ENCODE results near the gene ARID1B. TPM values are rescaled to one million over a fixed set of nuclear protein-coding genes. Genes with fewer than 3 reads are reported as not detected.

Gene ARID1B
- total and polyA plus RNA-seq, 9 donors = 44.2 to 72.5 (median 63.5) TPM

GRCh38 chr6:156839591-156840001, 62.4 kb downstream of the ARID1B start:
- Histone ChIP-seq H3K27ac (ENCODE audit: low read length) (no peak overlapping the region), H3K4me1 (ENCODE audit: control insufficient read depth, insufficient read depth, low read length) (peaks cover 10% of the 10 kb centered on the region)
- WGBS (ENCODE audit: insufficient coverage) = 54% methylated on average over 3 of the region's 9 CpGs

DNA sequence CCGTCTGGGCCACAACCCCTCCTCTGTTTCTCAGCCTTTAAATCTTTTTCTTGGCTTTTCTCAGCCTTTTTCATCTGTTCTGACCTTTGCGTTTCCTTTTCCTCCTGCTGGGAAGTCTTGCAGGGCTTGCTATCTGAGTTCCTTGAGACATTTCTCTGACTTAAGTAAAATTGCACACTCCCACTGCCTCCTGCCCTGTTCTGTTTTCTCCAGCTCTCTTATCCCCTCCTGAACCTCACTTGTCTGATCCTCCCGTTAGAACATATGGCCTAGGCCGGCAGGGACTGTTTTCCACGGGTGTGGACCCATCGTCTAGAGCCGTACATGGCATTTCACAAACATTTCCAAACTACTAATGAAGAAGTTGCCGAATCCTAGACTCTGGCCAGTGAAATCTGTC, 63.0 kb downstream of the ARID1B start:
- no peak overlapping the region for H3K4me3 ChIP-seq (ENCODE audit: low read length)
- no peak for DNase-seq
- no peaks in the 10 kb centered on the region for H3K27me3 ChIP-seq (ENCODE audit: control insufficient read depth, insufficient read depth, low read length)
- 37% methylated on average over 7 of the region's 8 CpGs for WGBS (ENCODE audit: insufficient coverage)
- H3K36me3 ChIP-seq (ENCODE audit: control insufficient read depth, insufficient read depth, low read length) = no peaks in the 10 kb centered on the region
- no peaks in the 10 kb centered on the region for H3K9me3 ChIP-seq (replicated peaks; ENCODE audit: control insufficient read depth, low read depth, low read length)
- H3K27ac ChIP-seq (ENCODE audit: low read length) = no peak overlapping the region
- H3K4me1 ChIP-seq (ENCODE audit: control insufficient read depth, insufficient read depth, low read length) = peaks cover 13% of the 10 kb centered on the region

More at GRCh38 chr6:156839591-156840001, 62.4 kb downstream of the ARID1B start:
- no peaks in the 10 kb centered on the region for H3K27me3 ChIP-seq (ENCODE audit: control insufficient read depth, insufficient read depth, low read length)
- H3K36me3 ChIP-seq (ENCODE audit: control insufficient read depth, insufficient read depth, low read length) = no peaks in the 10 kb centered on the region
- H3K9me3 ChIP-seq (replicated peaks; ENCODE audit: control insufficient read depth, low read depth, low read length) = no peaks in the 10 kb centered on the region
- DNase-seq = peak; percentile 28
- no peak overlapping the region for H3K4me3 ChIP-seq (ENCODE audit: low read length)

DNA sequence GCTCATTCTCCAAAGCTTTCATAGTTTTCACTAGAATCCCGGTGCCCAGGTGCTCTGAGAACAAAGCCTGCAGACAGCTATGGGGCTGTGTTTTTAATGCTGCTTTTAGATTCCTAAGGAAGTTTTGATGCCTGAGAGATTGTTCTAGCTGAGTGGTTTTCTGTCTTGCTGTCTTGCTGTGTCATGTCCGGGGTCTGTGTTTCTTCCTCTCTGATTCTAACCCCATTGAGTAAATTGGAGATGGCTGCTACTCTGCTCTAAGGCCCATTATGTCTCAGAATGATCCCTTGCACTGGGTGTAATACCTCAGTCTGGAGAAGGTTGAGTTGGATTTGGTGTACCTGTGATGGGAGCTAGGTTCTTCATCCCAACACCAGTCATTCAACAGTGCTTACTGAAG, 63.4 kb downstream of the ARID1B start:
- DNase-seq = no peak
- WGBS (ENCODE audit: insufficient coverage) = no CpG with 5 or more reads among the region's 2 CpGs
- Histone ChIP-seq H3K27me3 (ENCODE audit: control insufficient read depth, insufficient read depth, low read length) (no peaks in the 10 kb centered on the region), H3K4me1 (ENCODE audit: control insufficient read depth, insufficient read depth, low read length) (peaks cover 17% of the 10 kb centered on the region), H3K9me3 (replicated peaks; ENCODE audit: control insufficient read depth, low read depth, low read length) (no peaks in the 10 kb centered on the region), H3K27ac (ENCODE audit: low read length) (no peak overlapping the region), H3K36me3 (ENCODE audit: control insufficient read depth, insufficient read depth, low read length) (no peaks in the 10 kb centered on the region), H3K4me3 (ENCODE audit: low read length) (no peak overlapping the region)

- no peak for DNase-seq
- Histone ChIP-seq H3K27me3 (ENCODE audit: control insufficient read depth, insufficient read depth, low read length) (no peaks in the 10 kb centered on the region), H3K4me1 (ENCODE audit: control insufficient read depth, insufficient read depth, low read length) (peaks cover 19% of the 10 kb centered on the region), H3K4me3 (ENCODE audit: low read length) (no peak overlapping the region), H3K36me3 (ENCODE audit: control insufficient read depth, insufficient read depth, low read length) (no peaks in the 10 kb centered on the region), H3K9me3 (replicated peaks; ENCODE audit: control insufficient read depth, low read depth, low read length) (no peaks in the 10 kb centered on the region), H3K27ac (ENCODE audit: low read length) (no peak overlapping the region)
- WGBS (ENCODE audit: insufficient coverage) = no CpG with 5 or more reads among the region's 3 CpGs
Observed at GRCh38 chr6:156841508-156841907, 64.3 kb downstream of the ARID1B start.

DNA sequence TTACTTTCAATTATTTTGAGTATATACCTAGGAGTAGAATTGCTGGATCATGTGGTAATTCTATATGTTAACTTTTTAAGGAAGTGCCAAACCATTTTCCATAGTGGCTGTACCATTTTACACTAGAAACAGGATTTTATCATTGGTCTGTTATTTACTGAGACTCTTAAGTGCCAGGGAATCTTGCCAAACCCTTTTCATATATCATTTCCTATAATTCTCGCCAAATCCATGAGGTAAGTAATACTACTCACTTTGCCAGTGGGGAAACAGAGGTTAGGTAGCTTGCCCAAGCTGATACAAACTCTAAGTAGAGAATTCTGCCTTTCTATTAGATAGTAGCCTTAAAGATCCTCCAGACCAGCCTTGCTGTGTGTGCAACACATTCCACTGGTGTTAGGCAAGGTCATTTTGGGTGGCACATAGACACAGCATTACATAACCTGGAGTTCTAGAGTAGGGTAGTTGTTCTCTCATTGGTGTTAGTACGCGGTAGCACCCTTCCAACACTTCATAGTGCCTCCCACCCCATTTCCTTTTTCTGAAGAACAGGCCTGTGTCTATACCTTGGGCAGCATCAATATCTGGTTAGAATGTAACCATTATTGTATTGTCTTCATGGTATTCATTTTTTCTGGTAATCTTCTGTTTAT, 65.5 kb downstream of the ARID1B start:
- Histone ChIP-seq H3K9me3 (replicated peaks; ENCODE audit: control insufficient read depth, low read depth, low read length) (no peaks in the 10 kb centered on the region), H3K4me3 (ENCODE audit: low read length) (no peak overlapping the region), H3K27ac (ENCODE audit: low read length) (no peak overlapping the region), H3K36me3 (ENCODE audit: control insufficient read depth, insufficient read depth, low read length) (no peaks in the 10 kb centered on the region), H3K4me1 (ENCODE audit: control insufficient read depth, insufficient read depth, low read length) (peaks cover 27% of the 10 kb centered on the region), H3K27me3 (ENCODE audit: control insufficient read depth, insufficient read depth, low read length) (no peaks in the 10 kb centered on the region)
- DNase-seq = no peak
- WGBS (ENCODE audit: insufficient coverage) = no CpG with 5 or more reads among the region's 3 CpGs

DNA sequence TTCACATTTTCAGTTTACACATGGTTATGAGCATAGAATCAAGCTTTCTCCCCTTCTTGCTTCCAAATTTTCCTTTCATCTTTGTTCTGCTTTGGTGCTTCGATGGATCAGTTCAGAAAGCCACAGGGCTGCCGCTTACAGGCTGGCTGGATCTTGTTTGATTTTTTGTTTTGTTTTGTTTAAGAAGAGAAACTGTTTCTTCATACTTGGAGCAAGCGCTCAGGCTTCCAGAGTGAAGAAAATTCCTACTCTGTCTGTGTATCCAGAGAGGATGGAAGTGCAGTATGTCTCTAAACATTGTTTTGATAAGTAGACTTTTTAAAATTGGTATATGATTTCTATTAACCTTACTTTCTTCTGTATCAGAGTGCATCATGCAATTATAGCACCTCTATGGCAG, 66.9 kb downstream of the ARID1B start:
- Histone ChIP-seq H3K36me3 (ENCODE audit: control insufficient read depth, insufficient read depth, low read length) (no peaks in the 10 kb centered on the region), H3K4me3 (ENCODE audit: low read length) (no peak overlapping the region), H3K4me1 (ENCODE audit: control insufficient read depth, insufficient read depth, low read length) (peaks cover 37% of the 10 kb centered on the region), H3K9me3 (replicated peaks; ENCODE audit: control insufficient read depth, low read depth, low read length) (no peaks in the 10 kb centered on the region), H3K27ac (ENCODE audit: low read length) (no peak overlapping the region), H3K27me3 (ENCODE audit: control insufficient read depth, insufficient read depth, low read length) (no peaks in the 10 kb centered on the region)
- WGBS (ENCODE audit: insufficient coverage) = no CpG with 5 or more reads among the region's 3 CpGs
- no peak for DNase-seq

DNA sequence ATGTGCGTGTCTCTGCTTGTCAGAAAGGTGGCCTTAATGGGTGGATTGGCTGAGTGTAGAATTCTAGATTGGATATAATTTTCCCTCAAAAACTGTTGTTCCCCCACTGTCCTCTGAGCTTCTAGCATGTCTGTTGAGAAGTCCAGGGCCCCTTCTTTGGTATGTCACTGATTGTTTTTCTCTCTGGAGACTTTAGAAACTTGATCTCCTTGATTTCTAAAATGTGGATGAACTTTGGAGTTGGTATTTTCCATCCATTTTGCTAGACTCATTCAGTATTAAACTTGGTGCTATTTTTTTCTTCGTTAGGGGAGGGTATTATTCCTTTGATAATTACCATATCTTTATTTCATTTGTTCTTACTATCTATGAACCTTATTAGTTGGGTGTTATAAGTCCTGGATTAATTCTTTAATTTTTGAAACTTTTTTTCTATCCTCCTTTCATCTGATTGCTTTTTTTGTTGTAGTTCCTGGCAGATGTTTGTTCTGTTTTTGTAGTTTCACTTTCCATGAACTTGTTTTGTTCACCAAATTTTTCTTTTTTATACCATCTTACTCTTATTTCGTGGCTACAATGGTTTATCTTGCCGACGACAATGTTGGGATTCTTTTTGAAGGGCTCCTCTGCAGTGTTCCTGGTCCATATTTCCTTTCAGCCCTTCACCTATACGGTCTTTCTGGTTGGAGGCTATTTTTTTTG, 68.4 kb downstream of the ARID1B start:
- Histone ChIP-seq H3K4me3 (ENCODE audit: low read length) (no peak overlapping the region), H3K9me3 (replicated peaks; ENCODE audit: control insufficient read depth, low read depth, low read length) (no peaks in the 10 kb centered on the region), H3K27ac (ENCODE audit: low read length) (no peak overlapping the region), H3K36me3 (ENCODE audit: control insufficient read depth, insufficient read depth, low read length) (no peaks in the 10 kb centered on the region), H3K27me3 (ENCODE audit: control insufficient read depth, insufficient read depth, low read length) (no peaks in the 10 kb centered on the region), H3K4me1 (ENCODE audit: control insufficient read depth, insufficient read depth, low read length) (peaks cover 32% of the 10 kb centered on the region)
- DNase-seq = no peak
- whole genome bisulfite sequencing (ENCODE audit: insufficient coverage) = no CpG with 5 or more reads among the region's 6 CpGs

- Histone ChIP-seq H3K27me3 (ENCODE audit: control insufficient read depth, insufficient read depth, low read length) (no peaks in the 10 kb centered on the region), H3K27ac (ENCODE audit: low read length) (peak overlapping the region; percentile 2), H3K4me3 (ENCODE audit: low read length) (no peak overlapping the region), H3K9me3 (replicated peaks; ENCODE audit: control insufficient read depth, low read depth, low read length) (no peaks in the 10 kb centered on the region), H3K36me3 (ENCODE audit: control insufficient read depth, insufficient read depth, low read length) (no peaks in the 10 kb centered on the region), H3K4me1 (ENCODE audit: control insufficient read depth, insufficient read depth, low read length) (peaks cover 36% of the 10 kb centered on the region)
- peak; percentile 27 for DNase-seq
- WGBS (ENCODE audit: insufficient coverage) = 46% methylated on average over 4 of the region's 6 CpGs
Observed at GRCh38 chr6:156846845-156847599, 69.8 kb downstream of the ARID1B start.

DNA sequence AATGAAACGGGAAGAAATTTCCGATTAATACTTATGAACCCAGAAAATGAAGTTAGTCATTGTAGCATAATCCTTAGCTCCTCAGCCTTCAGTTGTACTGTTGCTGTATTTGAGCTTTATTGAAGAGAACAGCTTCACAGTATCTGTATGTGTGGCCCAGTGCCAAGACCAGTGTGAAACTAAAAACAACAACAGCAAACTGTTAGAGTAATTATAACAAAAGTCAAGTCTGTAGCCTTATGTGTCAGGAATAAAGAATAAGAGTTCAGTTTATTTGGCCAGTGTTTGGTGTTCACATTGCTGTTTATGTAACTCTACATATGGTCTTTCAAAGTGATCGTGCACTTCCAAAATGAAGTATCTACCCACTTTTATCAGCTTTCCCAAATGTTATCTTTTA, 70.9 kb downstream of the ARID1B start:
- WGBS (ENCODE audit: insufficient coverage) = 20% methylated on average over 1 of the region's 3 CpGs
- H3K4me3 ChIP-seq (ENCODE audit: low read length) = no peak overlapping the region
- peak; percentile 40 for DNase-seq

GRCh38 chr6:156848533-156848932, 71.4 kb downstream of the ARID1B start:
- peak; percentile 83 for DNase-seq
- Histone ChIP-seq H3K27ac (ENCODE audit: low read length) (peak overlapping the region; percentile 66), H3K9me3 (replicated peaks; ENCODE audit: control insufficient read depth, low read depth, low read length) (no peaks in the 10 kb centered on the region), H3K27me3 (ENCODE audit: control insufficient read depth, insufficient read depth, low read length) (no peaks in the 10 kb centered on the region), H3K4me1 (ENCODE audit: control insufficient read depth, insufficient read depth, low read length) (peaks cover 42% of the 10 kb centered on the region), H3K36me3 (ENCODE audit: control insufficient read depth, insufficient read depth, low read length) (no peaks in the 10 kb centered on the region), H3K4me3 (ENCODE audit: low read length) (no peak overlapping the region)
- 0% methylated on average over 1 of the region's 5 CpGs for WGBS (ENCODE audit: insufficient coverage)

More for the DNA sequence above, 70.9 kb downstream of the ARID1B start:
- H3K27ac ChIP-seq (ENCODE audit: low read length) = peak overlapping the region; percentile 66
- no peaks in the 10 kb centered on the region for H3K36me3 ChIP-seq (ENCODE audit: control insufficient read depth, insufficient read depth, low read length)
- H3K27me3 ChIP-seq (ENCODE audit: control insufficient read depth, insufficient read depth, low read length) = no peaks in the 10 kb centered on the region
- H3K9me3 ChIP-seq (replicated peaks; ENCODE audit: control insufficient read depth, low read depth, low read length) = no peaks in the 10 kb centered on the region
- peaks cover 38% of the 10 kb centered on the region for H3K4me1 ChIP-seq (ENCODE audit: control insufficient read depth, insufficient read depth, low read length)
